Measurements from ENCODE around the gene PRDM12. TPM values are rescaled to one million over a fixed set of nuclear protein-coding genes. Genes with fewer than 3 reads are reported as not detected.

PRDM12 gene
- total and polyA plus RNA-seq, 2 of the 8 experiments (the other 6 are each of a cell fraction or from before 2014, with no cell fraction given) = 0.14 to 0.22 TPM

- TF ChIP-seq CHD7 (IDR thresholded peaks at IDR 0.05; ENCODE audit: insufficient replicate concordance, low read length) (no peak), TCF12 (IDR thresholded peaks at IDR 0.05; ENCODE audit: low read depth, low read length) (no peak), GABPA (IDR thresholded peaks at IDR 0.05; ENCODE audit: borderline replicate concordance, insufficient read depth, low read length) (no peak), HDAC2 (IDR thresholded peaks at IDR 0.05; ENCODE audit: borderline replicate concordance in 1 of 2, low read depth in 2 of 2, low read length in 2 of 2) (no peak), RBBP5 (IDR thresholded peaks at IDR 0.05; ENCODE audit: borderline replicate concordance, low read depth, low read length) (0 out of 2 replicates have a peak, but pooled peaks have one; percentile 40), FOSL1 (IDR thresholded peaks at IDR 0.05; ENCODE audit: insufficient read depth, low read depth, low read length) (no peak), RFX5 (IDR thresholded peaks at IDR 0.05; ENCODE audit: borderline replicate concordance, low read depth, low read length) (no peak)
- TF ChIP-seq, protein P1, sequence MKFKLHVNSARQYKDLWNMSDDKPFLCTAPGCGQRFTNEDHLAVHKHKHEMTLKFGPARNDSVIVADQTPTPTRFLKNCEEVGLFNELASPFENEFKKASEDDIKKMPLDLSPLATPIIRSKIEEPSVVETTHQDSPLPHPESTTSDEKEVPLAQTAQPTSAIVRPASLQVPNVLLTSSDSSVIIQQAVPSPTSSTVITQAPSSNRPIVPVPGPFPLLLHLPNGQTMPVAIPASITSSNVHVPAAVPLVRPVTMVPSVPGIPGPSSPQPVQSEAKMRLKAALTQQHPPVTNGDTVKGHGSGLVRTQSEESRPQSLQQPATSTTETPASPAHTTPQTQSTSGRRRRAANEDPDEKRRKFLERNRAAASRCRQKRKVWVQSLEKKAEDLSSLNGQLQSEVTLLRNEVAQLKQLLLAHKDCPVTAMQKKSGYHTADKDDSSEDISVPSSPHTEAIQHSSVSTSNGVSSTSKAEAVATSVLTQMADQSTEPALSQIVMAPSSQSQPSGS (IDR thresholded peaks at IDR 0.05; ENCODE audit: low read length) = no peak
These were observed 977 bp upstream of the PRDM12 start (continued) for GRCh38 chr9:130663258-130663976.
